Keratinocyte (primary cell): ENCODE measurements around the gene GOLGA2. TPM values are rescaled to one million over a fixed set of nuclear protein-coding genes. Genes with fewer than 3 reads are reported as not detected.

ENCODE experiments used
- DNase-seq: peaks from one replicate; pipeline ENCODE4 v3.0.0-alpha.2; 2011; ENCODE audit warnings: low read depth, missing footprints, low spot score
- FAIRE-seq: peaks from 2 replicates; lab custom pipeline; 2011; peaks lifted over from hg19 to GRCh38; lab: Jason Lieb, UNC
- H2AFZ ChIP-seq: 2 replicates; pipeline ENCODE4 v1.6.0; 2012; ENCODE audit warnings: low read length, control low read depth, inconsistent platforms; ENCODE audit not compliant: control insufficient read depth
- H3K27ac ChIP-seq: 2 replicates; pipeline ENCODE4 v1.5.1; 2011; ENCODE audit warnings: low read length; ENCODE audit not compliant: control insufficient read depth, insufficient read depth
- H3K27me3 ChIP-seq: 3 replicates; pipeline ENCODE4 v1.6.0; 2011; ENCODE audit warnings: low read length; ENCODE audit not compliant: control insufficient read depth, insufficient read depth; ENCODE audit errors: extremely low read depth
- H3K36me3 ChIP-seq, 2 experiments: 2 replicates in 1 of 2; 3 replicates in 1 of 2; pipeline ENCODE4 v1.5.1; 2011; ENCODE audit warnings: low read length in 2 of 2, mild to moderate bottlenecking in 1 of 2; ENCODE audit not compliant: control insufficient read depth in 2 of 2, insufficient read depth in 2 of 2; ENCODE audit errors: extremely low read depth in 1 of 2
- H3K4me1 ChIP-seq: 3 replicates; pipeline ENCODE4 v1.5.1; 2011; ENCODE audit warnings: low read length; ENCODE audit not compliant: control insufficient read depth, insufficient read depth; ENCODE audit errors: extremely low read depth
- H3K4me2 ChIP-seq: 3 replicates; pipeline ENCODE4 v1.6.0; 2011; ENCODE audit warnings: low read depth, low read length; ENCODE audit not compliant: control insufficient read depth, insufficient read depth; ENCODE audit errors: extremely low read depth
- H3K4me3 ChIP-seq, 3 experiments: fragments of 200-600 bp in 1 of 3; sonication (generic) in 1 of 3; 2 replicates in 2 of 3; 3 replicates in 1 of 3; pipeline ENCODE4 v1.5.1; 2011 to 2016; ENCODE audit warnings: low read length in 3 of 3, mild to moderate bottlenecking in 3 of 3, control low read depth in 2 of 3, inconsistent platforms in 1 of 3, low read depth in 1 of 3, mixed read lengths in 1 of 3, mixed run types in 1 of 3, moderate library complexity in 1 of 3; ENCODE audit not compliant: control insufficient read depth in 2 of 3, insufficient read depth in 2 of 3; ENCODE audit errors: extremely low read depth in 1 of 3
- H3K79me2 ChIP-seq: 2 replicates; pipeline ENCODE4 v1.6.0; 2012; ENCODE audit warnings: low read length; ENCODE audit not compliant: control insufficient read depth, insufficient read depth
- H3K9ac ChIP-seq: 3 replicates; pipeline ENCODE4 v1.6.0; 2011; ENCODE audit warnings: low read length; ENCODE audit not compliant: control insufficient read depth, insufficient read depth; ENCODE audit errors: extremely low read depth
- H3K9me1 ChIP-seq: 3 replicates; pipeline ENCODE4 v1.6.0; 2011; ENCODE audit warnings: low read length; ENCODE audit not compliant: control insufficient read depth, insufficient read depth; ENCODE audit errors: extremely low read depth
- H3K9me3 ChIP-seq: 2 replicates; pipeline ENCODE4 v1.5.1; 2012; ENCODE audit warnings: low read depth, low read length; ENCODE audit not compliant: control insufficient read depth
- H4K20me1 ChIP-seq: 3 replicates; pipeline ENCODE4 v1.6.0; 2011; ENCODE audit warnings: low read length; ENCODE audit not compliant: control insufficient read depth, insufficient read depth; ENCODE audit errors: extremely low read depth
- EZH2 ChIP-seq: IDR thresholded peaks from one replicate; pipeline ENCODE4 v1.6.1; 2012; ENCODE audit warnings: inconsistent platforms, mild to moderate bottlenecking, low read length, moderate library complexity
- dilution Hi-C: fragments of 300-500 bp; cut with MboI; formaldehyde crosslinking; loops from one replicate; pipeline ENCODE4 v1.7.0; 2020; ENCODE audit warnings: low sequenced_read_pairs; ENCODE audit not compliant: extremely low pct_ligation_motif_present
- polyA plus RNA-seq, 5 experiments: library from polyadenylated mRNA; depleted of rRNA in 3 of 5; stranded (reverse) in 3 of 5; stranded (forward) in 1 of 5; unstranded in 1 of 5; fragments of >200 nt; gene quantifications; 1 replicate in 1 of 5; 2 replicates in 3 of 5; 3 replicates in 1 of 5; pipeline versions ENCODE4 v1.2.1 to v1.2.3, GENCODE V29; 2011 to 2012; ENCODE audit warnings: missing spikeins in 2 of 5, low read depth in 1 of 5, low replicate concordance in 1 of 5
- TF ChIP-seq, protein P1 (sequence below), 3 experiments: IDR thresholded peaks in 1 of 3; conservative IDR thresholded peaks in 1 of 3; optimal IDR thresholded peaks in 1 of 3; 2 replicates in 2 of 3; 3 replicates in 1 of 3; pipeline versions ENCODE3 to v1.5.1; 2011; ENCODE audit warnings: low read length in 3 of 3, mild to moderate bottlenecking in 3 of 3, moderate library complexity in 2 of 3, control low read depth in 1 of 3, inconsistent platforms in 1 of 3; ENCODE audit not compliant: insufficient read depth in 2 of 3; ENCODE audit errors: extremely low read depth in 1 of 3

GOLGA2 gene
- polyA plus RNA-seq, 1 donor (not counting 4 experiments of a cell fraction or from before 2014, with no cell fraction given): 41.6 TPM

DNA sequence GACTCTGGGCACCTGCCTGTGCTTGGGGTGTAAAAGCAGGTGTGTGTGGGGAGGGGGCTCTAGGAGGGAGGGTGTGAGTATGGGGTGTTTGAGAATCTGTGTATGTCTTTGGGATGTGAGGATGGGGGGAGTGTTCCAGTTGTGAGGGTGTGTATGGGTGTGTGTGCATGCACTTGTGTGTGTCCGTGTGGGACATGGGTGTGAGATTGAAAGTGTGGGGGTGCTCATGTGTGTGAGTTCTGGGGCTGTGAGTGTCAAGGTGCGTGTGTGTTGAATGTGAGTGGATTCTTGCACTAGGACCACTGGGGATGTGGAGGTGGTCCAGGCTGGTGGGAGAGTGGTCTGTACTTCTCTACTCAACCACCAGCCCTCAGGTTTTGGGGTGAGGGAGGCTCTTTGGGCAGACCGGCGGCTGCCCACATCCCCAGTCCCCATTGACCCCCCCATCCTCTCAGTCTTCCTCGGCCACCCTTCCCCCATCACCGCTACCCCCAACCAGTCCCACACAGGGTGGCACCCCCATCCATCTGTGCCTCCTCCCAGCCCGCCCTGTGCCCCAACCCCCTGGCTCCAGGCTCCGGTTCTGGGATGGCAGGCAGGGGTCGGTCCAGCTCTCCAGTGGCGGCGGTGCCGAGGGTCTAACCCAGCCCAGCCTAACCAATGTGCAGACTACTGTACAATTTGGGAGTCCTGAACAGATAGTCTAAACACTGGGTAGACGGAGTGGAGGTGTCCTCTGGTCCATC is 31.5 kb downstream of the GOLGA2 start:
- FAIRE-seq (no peak), DNase-seq (no peak)
- no peaks in the 10 kb centered on the region for H3K4me1 ChIP-seq
- no peak overlapping the region for H3K9ac ChIP-seq
- H3K27ac ChIP-seq: no peak overlapping the region
- dilution Hi-C loops: no loop called here
- no peaks in the 10 kb centered on the region for H3K36me3 ChIP-seq
- no peaks in the 10 kb centered on the region for H3K27me3 ChIP-seq
- no peaks in the 10 kb centered on the region for H3K9me3 ChIP-seq
- H3K9me1 ChIP-seq: no peaks in the 10 kb centered on the region
- no peak overlapping the region for H3K4me2 ChIP-seq
- no peak overlapping the region for H3K4me3 ChIP-seq
- H4K20me1 ChIP-seq: no peaks in the 10 kb centered on the region
- H3K79me2 ChIP-seq: no peaks in the 10 kb centered on the region
- no peak overlapping the region for H2AFZ ChIP-seq
- TF ChIP-seq EZH2: no peak
- TF ChIP-seq, protein P1, sequence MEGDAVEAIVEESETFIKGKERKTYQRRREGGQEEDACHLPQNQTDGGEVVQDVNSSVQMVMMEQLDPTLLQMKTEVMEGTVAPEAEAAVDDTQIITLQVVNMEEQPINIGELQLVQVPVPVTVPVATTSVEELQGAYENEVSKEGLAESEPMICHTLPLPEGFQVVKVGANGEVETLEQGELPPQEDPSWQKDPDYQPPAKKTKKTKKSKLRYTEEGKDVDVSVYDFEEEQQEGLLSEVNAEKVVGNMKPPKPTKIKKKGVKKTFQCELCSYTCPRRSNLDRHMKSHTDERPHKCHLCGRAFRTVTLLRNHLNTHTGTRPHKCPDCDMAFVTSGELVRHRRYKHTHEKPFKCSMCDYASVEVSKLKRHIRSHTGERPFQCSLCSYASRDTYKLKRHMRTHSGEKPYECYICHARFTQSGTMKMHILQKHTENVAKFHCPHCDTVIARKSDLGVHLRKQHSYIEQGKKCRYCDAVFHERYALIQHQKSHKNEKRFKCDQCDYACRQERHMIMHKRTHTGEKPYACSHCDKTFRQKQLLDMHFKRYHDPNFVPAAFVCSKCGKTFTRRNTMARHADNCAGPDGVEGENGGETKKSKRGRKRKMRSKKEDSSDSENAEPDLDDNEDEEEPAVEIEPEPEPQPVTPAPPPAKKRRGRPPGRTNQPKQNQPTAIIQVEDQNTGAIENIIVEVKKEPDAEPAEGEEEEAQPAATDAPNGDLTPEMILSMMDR (optimal IDR thresholded peaks at IDR 0.05 in 1 of 3, IDR thresholded peaks at IDR 0.05 in 1 of 3, conservative IDR thresholded peaks at IDR 0.05 in 1 of 3; ENCODE audit: extremely low read depth in 1 of 3, insufficient read depth in 2 of 3, low read length in 3 of 3): no peak

DNA sequence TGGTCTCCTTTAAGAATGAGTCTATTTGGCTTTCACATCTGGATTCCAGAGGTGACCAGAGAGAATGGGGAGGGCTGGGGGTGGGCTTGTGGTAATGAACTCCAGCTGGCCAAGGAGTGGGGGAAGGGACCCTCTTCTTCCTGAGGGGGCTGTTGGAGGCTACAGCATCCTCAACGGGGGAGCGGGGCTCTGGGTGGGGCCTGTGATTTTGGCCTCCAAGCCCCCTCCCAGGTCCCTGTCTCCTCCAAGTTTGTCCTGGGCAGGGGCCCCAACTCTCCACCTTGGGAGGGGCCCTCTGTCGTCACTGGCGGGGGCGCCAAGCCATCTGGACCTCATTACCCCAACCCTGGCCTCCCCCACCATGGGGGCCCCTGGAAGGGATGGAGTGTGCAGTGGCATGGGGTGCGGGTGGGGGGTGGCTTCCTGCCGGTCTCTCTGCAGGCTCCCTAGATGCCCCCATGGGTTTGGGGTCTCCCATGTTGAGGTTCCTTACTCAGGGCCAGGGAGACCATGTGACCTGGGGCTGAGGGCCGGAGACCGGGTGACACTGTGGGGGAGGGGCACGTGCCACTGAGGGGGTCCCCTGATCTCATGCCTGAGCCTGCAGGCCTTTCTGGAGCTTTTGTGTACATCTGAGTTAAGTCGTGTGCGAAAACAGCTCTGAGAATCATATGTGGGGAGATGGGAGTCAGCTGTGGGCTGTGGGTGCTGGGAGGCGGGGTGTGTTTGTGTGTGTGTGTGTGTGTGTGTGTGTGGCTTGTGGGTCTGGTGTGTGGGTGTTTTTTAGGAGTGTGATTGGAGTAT is 32.4 kb downstream of the GOLGA2 start:
- Histone ChIP-seq H3K36me3 (no peaks in the 10 kb centered on the region), H3K4me3 (no peak overlapping the region), H3K27ac (no peak overlapping the region), H3K9me1 (no peaks in the 10 kb centered on the region), H4K20me1 (no peaks in the 10 kb centered on the region), H3K4me2 (no peak overlapping the region), H3K79me2 (no peaks in the 10 kb centered on the region), H3K9ac (no peak overlapping the region), H3K27me3 (no peaks in the 10 kb centered on the region), H2AFZ (no peak overlapping the region), H3K4me1 (no peaks in the 10 kb centered on the region), H3K9me3 (no peaks in the 10 kb centered on the region)
- TF ChIP-seq, protein P1 (optimal IDR thresholded peaks at IDR 0.05 in 1 of 3, IDR thresholded peaks at IDR 0.05 in 1 of 3, conservative IDR thresholded peaks at IDR 0.05 in 1 of 3; ENCODE audit: extremely low read depth in 1 of 3, insufficient read depth in 2 of 3, low read length in 3 of 3): no peak
- TF ChIP-seq EZH2: no peak
- FAIRE-seq (no peak), DNase-seq (no peak)
- dilution Hi-C loops: no loop called here
